GM23338 (cell line): ENCODE measurements around the gene GPR37L1. TPM values are rescaled to one million over a fixed set of nuclear protein-coding genes. Genes with fewer than 3 reads are reported as not detected.
A peak's percentile ranks its signal among the peaks of the same experiment; 100 is the strongest.

ENCODE experiments used
- ATAC-seq: fragments of 200-7000 bp; cut with Tn5 transposase; 3 replicates; pipeline ENCODE4 v1.9.1; 2020
- DNase-seq: peaks from one replicate; pipeline ENCODE4 v3.0.0-alpha.2; 2015; ENCODE audit warnings: low spot score
- H2AFZ ChIP-seq: fragments of 200-600 bp; sonication (generic); 2 replicates; pipeline ENCODE4 v1.8.0; 2016; ENCODE audit warnings: antibody characterized with exemption, mild to moderate bottlenecking, moderate library complexity
- H3F3A ChIP-seq: fragments of 200-600 bp; sonication (generic); replicated peaks from 2 replicates; pipeline ENCODE4 v1.8.0; 2017; ENCODE audit warnings: antibody characterized with exemption, mixed run types, low read depth
- H3K27ac ChIP-seq: fragments of 200-600 bp; sonication (generic); 2 replicates; pipeline ENCODE4 v1.6.1; 2016; ENCODE audit warnings: low read depth
- H3K27me3 ChIP-seq: fragments of 200-600 bp; sonication (generic); 2 replicates; pipeline ENCODE4 v1.8.0; 2016; ENCODE audit warnings: mild to moderate bottlenecking, mixed run types, moderate library complexity; ENCODE audit not compliant: insufficient read depth
- H3K36me3 ChIP-seq: fragments of 200-600 bp; sonication (generic); 2 replicates; pipeline ENCODE4 v1.8.0; 2016; ENCODE audit warnings: mild to moderate bottlenecking; ENCODE audit not compliant: insufficient read depth
- H3K4me1 ChIP-seq: fragments of 200-600 bp; sonication (generic); 2 replicates; pipeline ENCODE4 v1.8.0; 2016; ENCODE audit warnings: mild to moderate bottlenecking, moderate library complexity; ENCODE audit not compliant: insufficient read depth
- H3K4me2 ChIP-seq: fragments of 200-600 bp; sonication (generic); 2 replicates; pipeline ENCODE4 v1.7.1; 2017; ENCODE audit warnings: mixed run types
- H3K4me3 ChIP-seq: fragments of 200-600 bp; sonication (generic); 2 replicates; pipeline ENCODE4 v1.6.1; 2016; ENCODE audit warnings: mixed run types
- H3K79me2 ChIP-seq: fragments of 200-600 bp; sonication (generic); replicated peaks from 2 replicates; pipeline ENCODE4 v1.8.0; 2017; ENCODE audit warnings: mild to moderate bottlenecking; ENCODE audit not compliant: insufficient read depth
- H3K9me2 ChIP-seq: fragments of 200-600 bp; sonication (generic); 2 replicates; pipeline ENCODE4 v1.8.0; 2017; ENCODE audit not compliant: insufficient read depth
- H4K20me1 ChIP-seq: fragments of 200-600 bp; sonication (generic); replicated peaks from 2 replicates; pipeline ENCODE4 v1.8.0; 2017; ENCODE audit warnings: mild to moderate bottlenecking; ENCODE audit not compliant: insufficient read depth
- H3K27ac Mint-ChIP-seq: 2 replicates; pipeline ENCODE4 v1.8.0; 2020; ENCODE audit warnings: inconsistent platforms, mild to moderate bottlenecking, moderate library complexity, mixed read lengths
- H3K27me3 Mint-ChIP-seq: 3 replicates; pipeline ENCODE4 v1.8.0; 2022; ENCODE audit warnings: low read depth, mild to moderate bottlenecking, moderate library complexity, mixed read lengths, inconsistent platforms; ENCODE audit not compliant: insufficient read depth, poor library complexity
- H3K36me3 Mint-ChIP-seq: 3 replicates; pipeline ENCODE4 v1.8.0; 2021; ENCODE audit warnings: low read depth, mild to moderate bottlenecking, inconsistent platforms, moderate library complexity, mixed read lengths
- H3K4me1 Mint-ChIP-seq: 3 replicates; pipeline ENCODE4 v1.8.0; 2020; ENCODE audit warnings: mild to moderate bottlenecking, inconsistent platforms, mixed read lengths
- H3K4me3 Mint-ChIP-seq: 3 replicates; pipeline ENCODE4 v1.8.0; 2021; ENCODE audit warnings: moderate library complexity, mild to moderate bottlenecking, inconsistent platforms, mixed read lengths
- H3K9me3 Mint-ChIP-seq: 3 replicates; pipeline ENCODE4 v1.8.0; 2020; ENCODE audit warnings: moderate library complexity, mild to moderate bottlenecking, inconsistent platforms, mixed read lengths
- CTCF ChIP-seq, 2 experiments: fragments of 200-600 bp in 1 of 2; sonication (generic) in 1 of 2; conservative IDR thresholded peaks; 2 replicates each; pipeline versions ENCODE4 v1.5.1 to v1.6.1; 2016 to 2017; ENCODE audit warnings: antibody characterized with exemption in 2 of 2, low read depth in 2 of 2, mild to moderate bottlenecking in 2 of 2, moderate library complexity in 1 of 2
- EZH2 ChIP-seq: fragments of 200-600 bp; sonication (generic); IDR thresholded peaks from one replicate; pipeline ENCODE4 v1.8.0; 2017; ENCODE audit warnings: antibody characterized with exemption, mild to moderate bottlenecking, low read depth; ENCODE audit not compliant: unreplicated experiment
- NANOG ChIP-seq: IDR thresholded peaks from 2 replicates; pipeline ENCODE4 v1.6.1; 2016; ENCODE audit warnings: antibody characterized with exemption, borderline replicate concordance
- STAT1 ChIP-seq: IDR thresholded peaks from one replicate; pipeline ENCODE4 v1.6.1; 2016; ENCODE audit warnings: antibody characterized with exemption; ENCODE audit not compliant: unreplicated experiment
- ZNF331 ChIP-seq: fragments of 250-450 bp; sonication (Bioruptor Pico); IDR thresholded peaks from 2 replicates; pipeline ENCODE4 v1.5.0; 2020; ENCODE audit warnings: low read depth, mild to moderate bottlenecking, moderate library complexity
- ZNF462 ChIP-seq: fragments of 250-450 bp; sonication (Bioruptor Pico); IDR thresholded peaks from 2 replicates; pipeline ENCODE4 v1.5.0; 2020; ENCODE audit warnings: mild to moderate bottlenecking, moderate library complexity
- polyA plus RNA-seq: library from polyadenylated mRNA; unstranded; fragments of >200 nt; fragmentation: Nextera tagmentation; extraction: Ambion mirVana; gene quantifications from 2 replicates; pipeline ENCODE4 v1.2.1, GENCODE V29; 2016
- total RNA-seq: library from RNA; depleted of rRNA; stranded (reverse); fragments of >200 nt; shearing (Covaris generic); gene quantifications from 2 replicates; pipeline ENCODE4 v1.2.3, GENCODE V29; 2014

The GPR37L1 gene
- total and polyA plus RNA-seq, 2 experiments from 2014 or later = 0.08 to 0.21 TPM

- no peak overlapping the region; the same call in 1 of the 2 replicates for H3K27ac Mint-ChIP-seq
- H3K9me3 Mint-ChIP-seq = peaks cover 3% of the 10 kb centered on the region; the same call in 1 of the 3 replicates
- H3K9me2 ChIP-seq = no peaks in the 10 kb centered on the region
- H2AFZ ChIP-seq = peak overlapping the region; percentile 69; the same call in 1 of the 2 replicates
- H3K36me3 ChIP-seq = no peaks in the 10 kb centered on the region
- TF ChIP-seq EZH2 (no peak), STAT1 (no peak), NANOG (no peak), ZNF331 (no peak), CTCF (conservative IDR thresholded peaks at IDR 0.05; ENCODE audit: low read depth in 2 of 2) (no peak), ZNF462 (CRISPR knock-in tag) (no peak)
- H3K4me1 ChIP-seq = peaks cover 14% of the 10 kb centered on the region
- no peaks in the 10 kb centered on the region for H3K27me3 ChIP-seq
- H3K27ac ChIP-seq = no peak overlapping the region
- no peaks in the 10 kb centered on the region for H3K79me2 ChIP-seq
- DNase-seq (no peak), ATAC-seq (no peak)
- no peaks in the 10 kb centered on the region for H3K36me3 Mint-ChIP-seq
- no peak overlapping the region for H3K4me2 ChIP-seq
- H4K20me1 ChIP-seq = no peaks in the 10 kb centered on the region
- H3F3A ChIP-seq = 0 out of 2 replicates have a peak, but pooled peaks cover 2% of the 10 kb centered on the region
- peaks cover 19% of the 10 kb centered on the region for H3K27me3 Mint-ChIP-seq
- H3K4me3 ChIP-seq = no peak overlapping the region
- no peak overlapping the region for H3K4me3 Mint-ChIP-seq
- peaks cover 59% of the 10 kb centered on the region for H3K4me1 Mint-ChIP-seq
These were observed 39.9 kb downstream of the GPR37L1 start for GRCh38 chr1:202162418-202163280.
